ENCODE data around the gene CTF1.
"Not testable (repeated sequence)": the region's sequence is repeated elsewhere in the genome, so short reads cannot be mapped to it uniquely, and the experiment has no call there.

The CTF1 gene

GRCh38 chr16:30934827-30935557 is 38.6 kb downstream of the CTF1 start:
- no peak for DNase-seq

GRCh38 chr16:30937692-30938091 is 41.3 kb downstream of the CTF1 start:
- DNase-seq: no peak

- DNase-seq: not testable (repeated sequence)
Observed at GRCh38 chr16:30939571-30939970, 43.2 kb downstream of the CTF1 start.

- peak; percentile 76 for DNase-seq
Observed at GRCh38 chr16:30941600-30942425, 45.4 kb downstream of the CTF1 start.

GRCh38 chr16:30942426-30942806 is 46.0 kb downstream of the CTF1 start:
- no peak for DNase-seq

- DNase-seq: no peak
Observed at GRCh38 chr16:30944352-30944751, 47.9 kb downstream of the CTF1 start.

- no peak for DNase-seq
Observed at GRCh38 chr16:30946671-30947540, 50.5 kb downstream of the CTF1 start.

GRCh38 chr16:30947541-30947858 is 51.1 kb downstream of the CTF1 start:
- no peak for DNase-seq

GRCh38 chr16:30947859-30948666 is 51.6 kb downstream of the CTF1 start:
- peak; percentile 53 for DNase-seq

GRCh38 chr16:30948667-30949649 is 52.5 kb downstream of the CTF1 start, which contains the start of gene ORAI3:
ORAI3 (plus strand) TSS chr16:30949068; CDS start chr16:30949290, 222 bp downstream.
- DNase-seq: peak; percentile 70

GRCh38 chr16:30949650-30950515 is 53.5 kb downstream of the CTF1 start:
- DNase-seq: peak; percentile 47

- DNase-seq: no peak
Observed at GRCh38 chr16:30950516-30951065, 54.2 kb downstream of the CTF1 start.

GRCh38 chr16:30951193-30951592 is 54.8 kb downstream of the CTF1 start:
- DNase-seq: no peak

GRCh38 chr16:30951750-30952149 is 55.3 kb downstream of the CTF1 start:
- DNase-seq: no peak

GRCh38 chr16:30953111-30953510 is 56.7 kb downstream of the CTF1 start:
- DNase-seq: no peak
